Keratinocyte (primary cell): Measurements from ENCODE around the gene CWF19L2. TPM values are rescaled to one million over a fixed set of nuclear protein-coding genes. Genes with fewer than 3 reads are reported as not detected.
"Not testable (repeated sequence)": the region's sequence is repeated elsewhere in the genome, so short reads cannot be mapped to it uniquely, and the experiment has no call there.

Source experiments
- DNase-seq: peaks from one replicate; pipeline ENCODE4 v3.0.0-alpha.2; 2011; ENCODE audit warnings: low read depth, missing footprints, low spot score
- FAIRE-seq: peaks from 2 replicates; lab custom pipeline; 2011; peaks lifted over from hg19 to GRCh38; lab: Jason Lieb, UNC
- H2AFZ ChIP-seq: 2 replicates; pipeline ENCODE4 v1.6.0; 2012; ENCODE audit warnings: low read length, control low read depth, inconsistent platforms; ENCODE audit not compliant: control insufficient read depth
- H3K27ac ChIP-seq: 2 replicates; pipeline ENCODE4 v1.5.1; 2011; ENCODE audit warnings: low read length; ENCODE audit not compliant: control insufficient read depth, insufficient read depth
- H3K27me3 ChIP-seq: 3 replicates; pipeline ENCODE4 v1.6.0; 2011; ENCODE audit warnings: low read length; ENCODE audit not compliant: control insufficient read depth, insufficient read depth; ENCODE audit errors: extremely low read depth
- H3K36me3 ChIP-seq, 2 experiments: 2 replicates in 1 of 2; 3 replicates in 1 of 2; pipeline ENCODE4 v1.5.1; 2011; ENCODE audit warnings: low read length in 2 of 2, mild to moderate bottlenecking in 1 of 2; ENCODE audit not compliant: control insufficient read depth in 2 of 2, insufficient read depth in 2 of 2; ENCODE audit errors: extremely low read depth in 1 of 2
- H3K4me1 ChIP-seq: 3 replicates; pipeline ENCODE4 v1.5.1; 2011; ENCODE audit warnings: low read length; ENCODE audit not compliant: control insufficient read depth, insufficient read depth; ENCODE audit errors: extremely low read depth
- H3K4me2 ChIP-seq: 3 replicates; pipeline ENCODE4 v1.6.0; 2011; ENCODE audit warnings: low read depth, low read length; ENCODE audit not compliant: control insufficient read depth, insufficient read depth; ENCODE audit errors: extremely low read depth
- H3K4me3 ChIP-seq, 3 experiments: fragments of 200-600 bp in 1 of 3; sonication (generic) in 1 of 3; 2 replicates in 2 of 3; 3 replicates in 1 of 3; pipeline ENCODE4 v1.5.1; 2011 to 2016; ENCODE audit warnings: low read length in 3 of 3, mild to moderate bottlenecking in 3 of 3, control low read depth in 2 of 3, inconsistent platforms in 1 of 3, low read depth in 1 of 3, mixed read lengths in 1 of 3, mixed run types in 1 of 3, moderate library complexity in 1 of 3; ENCODE audit not compliant: control insufficient read depth in 2 of 3, insufficient read depth in 2 of 3; ENCODE audit errors: extremely low read depth in 1 of 3
- H3K79me2 ChIP-seq: 2 replicates; pipeline ENCODE4 v1.6.0; 2012; ENCODE audit warnings: low read length; ENCODE audit not compliant: control insufficient read depth, insufficient read depth
- H3K9ac ChIP-seq: 3 replicates; pipeline ENCODE4 v1.6.0; 2011; ENCODE audit warnings: low read length; ENCODE audit not compliant: control insufficient read depth, insufficient read depth; ENCODE audit errors: extremely low read depth
- H3K9me1 ChIP-seq: 3 replicates; pipeline ENCODE4 v1.6.0; 2011; ENCODE audit warnings: low read length; ENCODE audit not compliant: control insufficient read depth, insufficient read depth; ENCODE audit errors: extremely low read depth
- H3K9me3 ChIP-seq: 2 replicates; pipeline ENCODE4 v1.5.1; 2012; ENCODE audit warnings: low read depth, low read length; ENCODE audit not compliant: control insufficient read depth
- H4K20me1 ChIP-seq: 3 replicates; pipeline ENCODE4 v1.6.0; 2011; ENCODE audit warnings: low read length; ENCODE audit not compliant: control insufficient read depth, insufficient read depth; ENCODE audit errors: extremely low read depth
- CTCF ChIP-seq, 3 experiments: IDR thresholded peaks in 1 of 3; conservative IDR thresholded peaks in 1 of 3; optimal IDR thresholded peaks in 1 of 3; 2 replicates in 2 of 3; 3 replicates in 1 of 3; pipeline versions ENCODE3 to v1.5.1; 2011; ENCODE audit warnings: low read length in 3 of 3, mild to moderate bottlenecking in 3 of 3, moderate library complexity in 2 of 3, control low read depth in 1 of 3, inconsistent platforms in 1 of 3; ENCODE audit not compliant: insufficient read depth in 2 of 3; ENCODE audit errors: extremely low read depth in 1 of 3
- EZH2 ChIP-seq: IDR thresholded peaks from one replicate; pipeline ENCODE4 v1.6.1; 2012; ENCODE audit warnings: inconsistent platforms, mild to moderate bottlenecking, low read length, moderate library complexity
- dilution Hi-C: fragments of 300-500 bp; cut with MboI; formaldehyde crosslinking; loops from one replicate; pipeline ENCODE4 v1.7.0; 2020; ENCODE audit warnings: low sequenced_read_pairs; ENCODE audit not compliant: extremely low pct_ligation_motif_present
- polyA plus RNA-seq, 5 experiments: library from polyadenylated mRNA; depleted of rRNA in 3 of 5; stranded (reverse) in 3 of 5; stranded (forward) in 1 of 5; unstranded in 1 of 5; fragments of >200 nt; gene quantifications; 1 replicate in 1 of 5; 2 replicates in 3 of 5; 3 replicates in 1 of 5; pipeline versions ENCODE4 v1.2.1 to v1.2.3, GENCODE V29; 2011 to 2012; ENCODE audit warnings: missing spikeins in 2 of 5, low read depth in 1 of 5, low replicate concordance in 1 of 5

CWF19L2 gene
- polyA plus RNA-seq, 1 donor (not counting 4 experiments of a cell fraction or from before 2014, with no cell fraction given), result 6.2 TPM

- Histone ChIP-seq H3K27me3 (no peaks in the 10 kb centered on the region), H3K4me2 (no peak overlapping the region), H3K4me3 (no peak overlapping the region), H3K36me3 (peaks cover 0 to 1% of the 10 kb centered on the region in 2 experiments), H3K9me1 (no peaks in the 10 kb centered on the region), H3K9ac (no peak overlapping the region), H3K4me1 (no peaks in the 10 kb centered on the region), H4K20me1 (no peaks in the 10 kb centered on the region), H3K9me3 (no peaks in the 10 kb centered on the region), H3K27ac (no peak overlapping the region), H3K79me2 (no peaks in the 10 kb centered on the region), H2AFZ (no peak overlapping the region)
- FAIRE-seq (no peak), DNase-seq (no peak)
- no peak for TF ChIP-seq CTCF (optimal IDR thresholded peaks at IDR 0.05 in 1 of 3, IDR thresholded peaks at IDR 0.05 in 1 of 3, conservative IDR thresholded peaks at IDR 0.05 in 1 of 3; ENCODE audit: extremely low read depth in 1 of 3, insufficient read depth in 2 of 3, low read length in 3 of 3)
- dilution Hi-C loops, result no loop called here
Observed at GRCh38 chr11:107405260-107405659, 52.4 kb downstream of the CWF19L2 start.

- H3K4me1 ChIP-seq, H3K9me3 ChIP-seq, H3K4me3 ChIP-seq, H4K20me1 ChIP-seq, H3K36me3 ChIP-seq, FAIRE-seq, H3K9ac ChIP-seq, H3K27ac ChIP-seq, dilution Hi-C loops, H2AFZ ChIP-seq, H3K9me1 ChIP-seq, H3K27me3 ChIP-seq, H3K79me2 ChIP-seq, DNase-seq, H3K4me2 ChIP-seq: not testable (repeated sequence)
Observed at GRCh38 chr11:107401131-107401530, 56.5 kb downstream of the CWF19L2 start.

GRCh38 chr11:107397357-107397756 is 60.3 kb downstream of the CWF19L2 start:
- Histone ChIP-seq H3K79me2 (no peaks in the 10 kb centered on the region), H3K27ac (peak overlapping the region; percentile 3), H3K9ac (no peak overlapping the region), H3K4me2 (no peak overlapping the region), H3K9me3 (no peaks in the 10 kb centered on the region), H2AFZ (no peak overlapping the region), H3K36me3 (no peaks in the 10 kb centered on the region), H3K4me1 (peaks cover 9% of the 10 kb centered on the region), H4K20me1 (no peaks in the 10 kb centered on the region), H3K4me3 (no peak overlapping the region), H3K9me1 (no peaks in the 10 kb centered on the region), H3K27me3 (no peaks in the 10 kb centered on the region)
- dilution Hi-C loops, result no loop called here
- no peak for TF ChIP-seq CTCF (optimal IDR thresholded peaks at IDR 0.05 in 1 of 3, IDR thresholded peaks at IDR 0.05 in 1 of 3, conservative IDR thresholded peaks at IDR 0.05 in 1 of 3; ENCODE audit: extremely low read depth in 1 of 3, insufficient read depth in 2 of 3, low read length in 3 of 3)
- TF ChIP-seq EZH2, result no peak
- peak; percentile 4 for DNase-seq
- FAIRE-seq, result no peak
